NCI-H446 (cell line): ENCODE results near the gene NPIPB12.
"Not testable (repeated sequence)": the region's sequence is repeated elsewhere in the genome, so short reads cannot be mapped to it uniquely, and the experiment has no call there.

ENCODE experiments used
- DNase-seq, 2 experiments: peaks; one replicate each; lab custom pipeline; 2025; lab: John Stamatoyannopoulos, UW

The NPIPB12 gene

DNA sequence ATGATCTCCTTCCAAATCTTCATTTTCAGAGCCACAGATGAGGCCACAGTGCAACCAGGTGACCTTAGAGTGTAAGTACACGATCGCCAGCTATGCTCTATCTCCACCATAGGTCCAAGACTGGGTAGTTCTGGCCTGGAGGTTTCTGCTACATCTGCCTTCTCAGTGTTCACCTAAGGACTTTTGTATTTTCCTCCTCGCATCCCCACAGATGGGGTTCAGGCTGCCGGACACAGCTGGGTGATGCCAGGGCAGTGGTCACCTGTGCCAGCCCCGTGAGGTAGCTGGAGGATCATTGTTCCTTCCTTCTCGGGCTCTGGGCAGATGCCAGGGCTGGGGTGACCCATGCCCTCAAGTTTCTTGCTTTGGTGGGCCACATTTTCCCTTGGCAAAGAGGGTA, at the start of gene NPIPB12:
Gene NPIPB12, minus strand, starts transcription at position 101 of the 400 bp plus-strand sequence.
- not testable (repeated sequence) for DNase-seq

DNA sequence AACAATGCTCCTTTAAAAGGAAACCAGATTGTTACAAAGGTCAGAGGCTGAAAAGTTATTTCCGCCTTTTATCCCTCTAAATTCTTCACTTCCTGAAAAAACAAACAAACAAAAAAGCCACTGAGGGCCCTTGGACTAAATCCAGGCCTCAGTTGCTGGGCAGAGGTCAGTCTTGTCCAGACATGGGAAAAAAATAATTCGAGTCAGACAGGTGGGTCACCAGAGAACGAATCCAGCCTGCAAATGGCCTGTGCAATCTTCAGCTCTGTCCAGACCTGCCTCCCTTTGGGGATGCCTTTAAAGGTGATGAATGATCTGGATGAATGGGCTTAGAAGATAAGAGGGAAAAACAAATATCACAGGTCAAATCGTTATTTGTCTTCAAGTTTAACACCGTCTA, 15.3 kb upstream of the NPIPB12 start:
- DNase-seq, result not testable (repeated sequence)

DNA sequence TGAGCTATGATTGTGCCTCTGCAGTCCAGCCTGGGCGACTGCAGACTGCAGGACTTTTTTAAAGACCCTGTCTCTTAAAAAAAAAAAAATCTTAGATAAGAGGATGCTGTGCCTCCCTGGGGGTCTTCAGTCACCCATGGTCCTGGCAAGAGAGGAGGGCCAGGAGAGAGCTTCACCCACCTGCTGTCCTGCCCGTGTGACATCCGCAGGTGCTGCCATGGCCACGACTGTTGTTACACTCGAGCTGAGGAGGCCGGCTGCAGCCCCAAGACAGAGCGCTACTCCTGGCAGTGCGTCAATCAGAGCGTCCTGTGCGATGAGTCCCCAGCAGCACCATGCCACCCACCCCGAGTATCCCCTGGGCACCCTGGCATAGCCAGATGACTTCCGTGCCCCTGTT, 23.9 kb downstream of the NPIPB12 start:
- DNase-seq, result not testable (repeated sequence)

DNA sequence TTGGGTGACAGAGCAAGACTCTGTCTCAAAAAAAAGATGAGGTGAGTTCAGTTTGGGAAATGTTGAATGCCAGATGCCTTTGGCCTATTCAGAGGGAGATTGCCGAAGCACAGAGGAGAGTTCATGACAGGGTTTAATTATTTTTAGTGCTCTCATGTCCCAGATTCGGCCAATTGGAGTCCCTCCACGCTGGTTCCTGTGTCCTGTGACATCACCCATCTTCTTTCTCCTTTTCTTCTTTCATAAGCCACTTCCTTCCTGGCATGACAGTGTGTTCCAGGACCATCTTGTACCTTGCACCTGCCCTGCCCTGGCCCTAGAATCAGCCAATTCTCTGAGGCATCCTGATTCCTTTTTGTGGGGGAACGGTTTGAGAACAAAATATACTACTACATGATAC, 34.1 kb downstream of the NPIPB12 start:
- DNase-seq, result not testable (repeated sequence)

DNA sequence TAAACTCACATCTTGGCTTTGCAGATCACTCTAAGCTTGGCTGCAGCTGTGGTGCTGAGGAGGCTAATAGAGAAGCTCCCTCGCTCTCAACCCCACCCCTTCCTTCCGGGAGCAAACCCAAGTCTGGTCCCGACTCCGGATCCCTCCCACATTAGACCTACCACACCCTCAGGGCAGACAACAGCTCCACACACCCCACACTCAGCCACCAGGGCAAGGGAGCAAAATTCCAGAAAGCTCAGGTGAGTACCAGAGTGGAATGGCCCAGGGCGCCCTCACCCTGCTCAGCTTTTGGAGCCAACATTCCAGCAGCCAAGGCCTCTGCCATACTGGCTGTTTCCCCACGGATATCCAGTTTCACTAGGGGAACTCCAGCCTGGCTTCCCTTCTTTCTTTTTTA, 36.5 kb downstream of the NPIPB12 start:
- DNase-seq, result not testable (repeated sequence)

DNA sequence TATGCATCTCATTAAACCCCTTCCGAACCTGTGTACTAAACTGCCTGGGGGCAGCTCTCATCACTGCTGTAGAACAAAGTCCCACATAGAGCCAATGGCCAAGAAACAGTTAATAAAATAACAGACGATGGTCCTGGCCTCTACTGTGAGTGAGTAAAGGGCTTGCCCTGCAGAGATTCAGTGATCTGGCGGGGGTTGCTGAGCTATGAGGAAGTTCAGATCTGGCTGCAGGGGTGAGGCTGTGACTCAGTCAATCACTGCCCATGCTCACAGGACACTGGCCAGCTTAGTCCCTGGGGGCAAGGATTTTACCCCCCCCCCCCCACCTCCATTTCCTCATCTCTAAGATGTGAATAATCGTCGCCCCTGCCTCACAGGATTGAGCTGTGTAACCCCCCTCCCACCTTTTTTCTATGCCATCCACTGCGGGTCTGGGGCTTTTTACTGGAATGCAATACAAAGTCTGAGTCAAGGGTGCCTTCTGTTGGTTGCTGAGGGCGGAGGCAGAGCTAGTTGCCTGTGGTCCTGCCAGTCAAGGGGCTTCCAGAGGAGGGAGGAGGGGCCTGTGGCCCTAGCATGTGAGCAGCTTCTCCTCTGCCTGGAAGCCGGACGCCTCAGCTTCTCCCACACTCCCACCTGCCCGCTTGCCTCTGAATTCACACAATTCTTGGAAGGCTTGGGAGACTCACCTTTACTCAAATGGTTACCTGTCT, 38.4 kb downstream of the NPIPB12 start:
- DNase-seq, result not testable (repeated sequence)

DNA sequence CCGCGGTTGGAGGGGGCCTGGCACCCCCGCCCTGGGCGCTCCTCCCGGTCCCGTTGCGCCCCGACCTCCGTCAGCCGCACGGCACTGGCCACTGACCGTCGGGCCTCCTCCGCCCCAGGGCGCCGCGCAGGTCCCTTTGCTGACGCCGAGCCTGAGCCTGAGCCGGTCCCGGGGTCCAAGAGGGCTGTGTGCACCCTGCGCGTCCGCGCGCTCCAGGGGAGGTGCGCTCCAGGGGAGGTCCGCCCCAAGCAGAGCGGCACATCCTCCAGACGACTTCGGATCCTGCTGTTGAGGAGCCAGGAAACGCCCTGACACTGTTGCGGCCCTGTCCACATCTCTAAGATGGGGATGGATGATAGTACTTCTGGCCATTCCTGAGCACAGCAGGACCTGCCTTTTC, 39.3 kb downstream of the NPIPB12 start:
- not testable (repeated sequence) for DNase-seq

DNA sequence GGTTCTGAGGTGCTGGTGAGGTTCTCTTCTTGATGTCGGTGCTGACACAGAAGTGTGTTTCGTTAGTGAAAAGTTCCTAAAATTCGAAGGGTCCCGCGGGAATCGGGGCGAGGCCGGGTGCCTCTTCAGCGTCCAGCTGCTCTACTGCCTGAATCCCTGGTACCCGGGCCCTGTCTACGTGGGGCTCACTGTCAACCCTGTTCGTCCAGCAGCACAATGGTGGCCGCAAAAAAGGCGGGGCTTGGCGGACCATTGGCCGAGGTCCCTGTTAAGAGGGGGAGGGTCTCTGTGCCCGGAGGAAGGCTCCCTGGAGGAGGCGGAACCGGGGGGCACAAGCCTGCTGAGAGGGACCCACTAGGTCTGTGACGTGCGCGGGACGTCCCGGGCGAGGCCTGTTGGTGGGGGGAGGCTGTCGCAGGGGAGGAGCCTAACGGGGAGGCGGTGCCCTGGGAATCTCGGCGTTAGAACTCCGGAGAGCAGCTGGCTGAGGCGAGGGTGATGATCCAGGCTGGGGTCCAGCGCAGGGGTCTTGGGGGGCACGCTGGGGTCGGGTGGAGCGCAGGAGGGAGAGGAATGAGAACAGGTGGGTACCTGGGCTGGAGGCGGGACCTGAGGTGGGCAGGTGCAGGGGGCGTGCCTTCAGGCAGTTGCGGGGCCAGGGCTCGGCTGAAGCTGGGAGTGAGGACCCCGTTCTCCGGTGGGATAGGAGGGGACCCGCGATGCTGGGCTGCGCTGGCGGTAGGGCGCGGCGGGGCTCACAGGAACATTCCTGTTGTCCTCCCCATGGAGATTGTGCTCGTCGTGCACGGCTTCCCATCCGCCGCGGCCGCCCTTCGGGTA, 40.0 kb downstream of the NPIPB12 start:
- not testable (repeated sequence) for DNase-seq

DNA sequence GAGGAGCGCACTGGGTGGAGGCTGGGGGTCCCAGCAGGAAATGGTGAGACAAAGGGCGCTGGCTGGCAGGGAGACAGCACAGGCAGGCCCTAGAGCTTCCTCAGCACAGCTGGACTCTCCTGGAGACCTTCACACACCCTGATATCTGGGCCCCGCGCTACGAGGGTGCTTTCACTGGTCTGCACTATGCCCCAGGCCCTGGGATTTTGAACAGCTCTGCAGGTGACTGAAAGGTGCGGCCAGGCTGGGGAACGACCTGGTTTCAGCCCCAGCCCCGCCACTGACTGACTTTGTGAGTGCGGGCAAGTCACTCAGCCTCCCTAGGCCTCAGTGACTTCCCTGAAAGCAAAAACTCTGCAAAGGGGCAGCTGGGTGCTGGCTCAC, 45.6 kb downstream of the NPIPB12 start:
- DNase-seq, result not testable (repeated sequence)

DNA sequence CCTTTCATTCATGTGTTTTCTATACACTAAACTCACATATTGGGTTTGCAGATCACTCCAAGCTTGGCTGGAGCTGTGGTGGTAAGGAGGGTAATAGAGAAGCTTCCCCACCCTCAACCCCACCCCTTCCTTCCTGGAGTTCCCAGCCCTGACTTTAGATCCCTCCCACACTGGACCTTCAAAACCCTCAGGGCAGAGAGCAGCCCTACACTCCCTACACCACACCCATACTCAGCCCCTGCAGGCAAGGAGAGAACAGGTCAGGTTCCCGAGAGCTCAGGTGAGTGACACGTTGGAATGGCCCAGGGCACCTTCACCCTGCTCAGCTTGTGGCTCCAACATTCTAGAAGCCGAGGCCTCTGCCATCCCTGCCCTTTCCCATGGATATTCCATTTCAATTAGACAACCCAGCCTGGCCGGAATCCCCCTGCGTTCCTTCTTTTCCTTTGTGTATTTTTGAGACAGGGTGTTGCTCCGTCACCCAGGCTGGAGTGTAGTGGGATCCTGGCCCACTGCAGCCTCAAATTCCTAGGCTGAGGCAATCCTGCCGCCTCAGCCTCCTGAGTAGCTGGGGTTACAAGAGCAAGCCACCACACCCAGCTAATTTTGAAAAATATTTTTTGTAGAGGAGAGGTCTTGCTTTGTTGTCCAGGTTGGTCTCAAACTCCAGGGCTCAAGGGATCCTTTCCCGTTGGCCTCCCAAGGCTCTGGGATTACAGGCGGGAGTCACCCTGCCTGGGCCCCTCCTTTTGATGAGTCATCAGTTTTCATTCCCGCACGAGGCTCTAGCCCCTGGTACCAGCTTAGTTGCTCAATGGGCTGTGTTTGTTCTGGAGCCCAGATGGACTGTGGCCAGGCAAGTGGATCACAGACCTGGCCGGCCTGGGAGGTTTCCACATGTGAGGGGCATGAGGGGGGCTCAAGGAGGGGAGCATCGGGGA, 46.2 kb downstream of the NPIPB12 start, which contains the start of gene SULT1A4:
Gene SULT1A4, plus strand, starts transcription at position 208 of the 941 bp plus-strand sequence. CDS start 1,473 bp downstream, outside the sequence.
- DNase-seq, result not testable (repeated sequence)

DNA sequence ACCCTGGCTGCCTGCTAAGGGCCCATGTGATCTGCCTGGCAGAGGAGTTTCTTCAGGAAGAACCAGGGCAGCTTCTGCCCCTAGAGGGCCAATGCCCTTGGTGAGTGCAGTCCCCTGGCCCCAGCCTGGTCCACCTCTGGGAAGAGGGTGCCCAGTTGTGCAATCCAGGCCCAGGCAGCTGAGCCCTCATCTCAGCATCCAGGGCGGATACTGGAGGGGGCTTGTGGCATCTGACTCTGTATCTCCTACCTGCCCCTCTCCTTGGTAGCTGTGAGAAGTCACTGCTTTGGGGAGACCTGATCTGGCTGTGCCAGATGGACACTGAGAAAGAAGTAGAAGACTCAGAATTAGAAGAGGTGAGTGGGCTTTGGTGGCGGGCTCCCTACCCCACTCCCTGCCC, 48.5 kb downstream of the NPIPB12 start:
- DNase-seq, result not testable (repeated sequence)

DNA sequence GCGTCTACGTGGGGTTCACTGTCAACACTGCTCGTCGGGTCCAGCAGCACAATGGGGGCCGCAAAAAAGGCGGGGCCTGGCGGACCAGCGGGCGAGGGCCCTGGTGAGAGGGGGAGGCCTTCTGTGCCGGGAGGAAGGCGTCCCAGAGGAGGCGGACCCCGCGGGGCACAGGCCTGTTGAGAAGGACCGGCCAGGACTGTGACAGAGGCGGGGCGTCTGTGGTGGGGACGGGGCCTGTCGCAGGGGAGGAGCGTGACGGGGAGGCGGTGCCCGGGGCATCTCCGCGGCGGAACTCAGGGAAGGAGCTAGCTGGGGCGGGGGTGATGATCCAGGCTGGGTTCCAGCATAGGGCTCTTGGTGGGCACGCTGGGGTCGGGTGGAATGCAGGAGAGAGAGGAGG, 51.4 kb downstream of the NPIPB12 start:
- not testable (repeated sequence) for DNase-seq

DNA sequence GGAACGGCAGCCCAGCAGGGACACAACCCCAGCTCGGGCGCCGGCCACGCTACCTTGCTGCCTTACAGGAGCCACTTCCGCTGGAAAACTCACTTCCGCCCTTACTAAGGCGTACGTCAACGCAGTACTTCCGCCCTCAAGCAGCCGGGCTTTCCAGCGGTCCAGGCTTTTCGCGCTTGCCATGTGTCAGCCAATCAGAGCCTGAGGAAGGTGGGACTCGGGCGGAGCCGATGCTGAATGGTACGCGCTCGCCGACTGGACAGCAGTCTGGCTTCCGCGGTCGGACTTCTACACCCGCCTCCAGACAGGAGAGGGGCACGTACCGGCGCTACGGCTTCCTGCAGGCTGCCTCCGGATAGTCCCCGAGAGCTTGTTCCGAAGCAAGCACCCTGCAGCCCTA, 51.9 kb downstream of the NPIPB12 start, which contains the start of the genes BOLA2 and SLX1B:
Gene BOLA2, minus strand, starts transcription at position 83 of the 400 bp plus-strand sequence. CDS start 98 bp downstream, outside the sequence.
Gene SLX1B, plus strand, starts transcription at position 265 of the 400 bp plus-strand sequence.
- DNase-seq, result not testable (repeated sequence)

DNA sequence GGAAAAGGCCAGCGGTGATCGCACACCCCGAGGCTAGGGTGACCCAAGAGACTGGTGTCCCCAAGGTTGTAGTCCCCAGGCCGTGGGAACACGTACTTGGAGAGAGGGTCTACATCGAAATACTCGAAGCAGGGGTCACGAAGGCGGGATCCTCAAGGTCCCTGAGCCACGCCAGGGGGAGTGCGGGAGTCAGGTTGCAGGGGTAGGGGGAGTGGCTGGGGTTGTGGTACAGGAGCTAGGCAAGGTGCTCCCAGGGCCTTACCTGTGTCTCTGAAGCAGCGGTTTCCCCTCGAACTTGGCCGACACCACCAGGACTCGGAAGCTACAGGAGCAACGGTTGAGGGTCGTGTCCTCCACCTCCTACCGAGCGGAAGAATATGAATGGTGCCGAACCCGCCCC, 52.5 kb downstream of the NPIPB12 start:
- DNase-seq, result not testable (repeated sequence)
